HEK293 (cell line): Measurements from ENCODE around the gene PROSER3.

Source experiments
- CTCF ChIA-PET: fragments of 350-600 bp; formaldehyde crosslinking; extraction: SDS; loops from one replicate; lab custom pipeline; 2021; ENCODE audit warnings: antibody characterized with exemption; lab: Yijun Ruan, JAX
- POLR2A ChIA-PET: fragments of 300-600 bp; formaldehyde crosslinking; extraction: SDS; loops from one replicate; lab custom pipeline; 2020; ENCODE audit warnings: antibody characterized with exemption, inconsistent platforms; lab: Yijun Ruan, JAX
- H3K27ac ChIP-seq: fragments of 200-500 bp; sonication (Bioruptor generic); 2 replicates; pipeline ENCODE4 v1.5.1; 2014; ENCODE audit warnings: low read depth, low read length, control low read depth, inconsistent platforms; ENCODE audit errors: extremely low read depth
- H3K36me3 ChIP-seq, 2 experiments: fragments of 200-500 bp in 1 of 2; sonication (Bioruptor generic) in 1 of 2; 1 replicate in 1 of 2; 2 replicates in 1 of 2; pipeline ENCODE4 v1.5.1; 2014 to 2017; ENCODE audit warnings: inconsistent platforms in 2 of 2, low read length in 2 of 2; ENCODE audit not compliant: control insufficient read depth in 2 of 2, insufficient read depth in 1 of 2
- H3K4me1 ChIP-seq: fragments of 200-500 bp; sonication (Bioruptor generic); 2 replicates; pipeline ENCODE4 v1.5.1; 2014; ENCODE audit warnings: mild to moderate bottlenecking, low read length, inconsistent platforms; ENCODE audit not compliant: control insufficient read depth, insufficient read depth
- H3K4me3 ChIP-seq: 2 replicates; pipeline ENCODE4 v1.5.1; 2011; ENCODE audit warnings: low read depth, mild to moderate bottlenecking, control low read depth, low read length, moderate library complexity
- H3K9me3 ChIP-seq: fragments of 200-500 bp; sonication (Bioruptor generic); 2 replicates; pipeline ENCODE4 v1.5.1; 2014; ENCODE audit warnings: low read depth, low read length, inconsistent platforms; ENCODE audit not compliant: control insufficient read depth, insufficient read depth
- ATF2 ChIP-seq: fragments of 450-650 bp; formaldehyde crosslinking; IDR thresholded peaks from 2 replicates; pipeline ENCODE4 v1.5.1; 2016; ENCODE audit warnings: missing biosample characterization, missing genetic modification characterization, low read depth
- BCL11B ChIP-seq: fragments of 450-650 bp; formaldehyde crosslinking; IDR thresholded peaks from 2 replicates; pipeline ENCODE4 v1.5.1; 2016; ENCODE audit warnings: low read depth, missing biosample characterization, missing genetic modification characterization
- GFI1B ChIP-seq: fragments of 450-650 bp; formaldehyde crosslinking; IDR thresholded peaks from 2 replicates; pipeline ENCODE4 v1.5.1; 2016; ENCODE audit warnings: missing biosample characterization, missing genetic modification characterization
- KLF17 ChIP-seq: fragments of 450-650 bp; formaldehyde crosslinking; IDR thresholded peaks from 2 replicates; pipeline ENCODE4 v1.5.1; 2016; ENCODE audit warnings: missing biosample characterization, missing genetic modification characterization
- MZF1 ChIP-seq: fragments of 450-650 bp; formaldehyde crosslinking; IDR thresholded peaks from 2 replicates; pipeline ENCODE4 v1.5.1; 2017; ENCODE audit warnings: missing biosample characterization, missing genetic modification characterization, borderline replicate concordance
- PRDM4 ChIP-seq: fragments of 450-650 bp; formaldehyde crosslinking; IDR thresholded peaks from 2 replicates; pipeline ENCODE4 v1.5.1; 2017; ENCODE audit warnings: missing biosample characterization, missing genetic modification characterization
- ZBTB21 ChIP-seq: fragments of 450-650 bp; formaldehyde crosslinking; IDR thresholded peaks from 2 replicates; pipeline ENCODE4 v1.5.1; 2017; ENCODE audit warnings: missing biosample characterization, missing genetic modification characterization
- ZBTB48 ChIP-seq: fragments of 450-650 bp; formaldehyde crosslinking; IDR thresholded peaks from 2 replicates; pipeline ENCODE4 v1.5.1; 2016; ENCODE audit warnings: missing biosample characterization, missing genetic modification characterization
- ZFP3 ChIP-seq: fragments of 450-650 bp; formaldehyde crosslinking; IDR thresholded peaks from 2 replicates; pipeline ENCODE4 v1.5.1; 2016; ENCODE audit warnings: low read depth, missing biosample characterization, missing genetic modification characterization
- ZFP37 ChIP-seq: fragments of 450-650 bp; formaldehyde crosslinking; IDR thresholded peaks from 2 replicates; pipeline ENCODE4 v1.5.1; 2016; ENCODE audit warnings: missing biosample characterization, missing genetic modification characterization
- ZNF146 ChIP-seq: fragments of 450-650 bp; formaldehyde crosslinking; IDR thresholded peaks from 2 replicates; pipeline ENCODE4 v1.5.1; 2016; ENCODE audit warnings: missing biosample characterization, missing genetic modification characterization
- ZNF157 ChIP-seq: fragments of 450-650 bp; formaldehyde crosslinking; IDR thresholded peaks from 2 replicates; pipeline ENCODE4 v1.5.1; 2016; ENCODE audit warnings: missing biosample characterization, missing genetic modification characterization
- ZNF174 ChIP-seq: fragments of 450-650 bp; formaldehyde crosslinking; IDR thresholded peaks from 2 replicates; pipeline ENCODE4 v1.5.0; 2017; ENCODE audit warnings: missing biosample characterization, mild to moderate bottlenecking, missing genetic modification characterization
- ZNF2 ChIP-seq: fragments of 450-650 bp; formaldehyde crosslinking; IDR thresholded peaks from 2 replicates; pipeline ENCODE4 v1.5.1; 2016; ENCODE audit warnings: missing biosample characterization, missing genetic modification characterization
- ZNF214 ChIP-seq: fragments of 450-650 bp; formaldehyde crosslinking; IDR thresholded peaks from 2 replicates; pipeline ENCODE4 v1.5.1; 2017; ENCODE audit warnings: missing biosample characterization, mild to moderate bottlenecking, missing genetic modification characterization, borderline replicate concordance
- ZNF23 ChIP-seq: fragments of 450-650 bp; formaldehyde crosslinking; IDR thresholded peaks from 2 replicates; pipeline ENCODE4 v1.5.1; 2016; ENCODE audit warnings: missing biosample characterization, missing genetic modification characterization, borderline replicate concordance
- ZNF274 ChIP-seq, 2 experiments: fragments of 200-500 bp in 1 of 2; fragments of 450-650 bp in 1 of 2; sonication (Bioruptor generic) in 1 of 2; formaldehyde crosslinking in 1 of 2; IDR thresholded peaks; 2 replicates each; pipeline versions ENCODE4 v1.5.1 to v1.6.1; 2014 to 2016; ENCODE audit warnings: borderline replicate concordance in 1 of 2, inconsistent platforms in 1 of 2, low read length in 1 of 2, missing biosample characterization in 1 of 2, missing genetic modification characterization in 1 of 2
- ZNF280D ChIP-seq: fragments of 450-650 bp; formaldehyde crosslinking; IDR thresholded peaks from 2 replicates; pipeline ENCODE4 v1.5.1; 2016; ENCODE audit warnings: missing biosample characterization, missing genetic modification characterization
- ZNF302 ChIP-seq: fragments of 450-650 bp; formaldehyde crosslinking; IDR thresholded peaks from 2 replicates; pipeline ENCODE4 v1.5.1; 2016; ENCODE audit warnings: missing biosample characterization, missing genetic modification characterization, low read depth
- ZNF549 ChIP-seq: fragments of 450-650 bp; IDR thresholded peaks from 2 replicates; pipeline ENCODE4 v1.5.1; 2018; ENCODE audit warnings: missing biosample characterization, missing genetic modification characterization, mild to moderate bottlenecking, inconsistent platforms, moderate library complexity
- ZNF580 ChIP-seq: fragments of 450-650 bp; formaldehyde crosslinking; IDR thresholded peaks from 2 replicates; pipeline ENCODE4 v1.5.1; 2016; ENCODE audit warnings: missing biosample characterization, missing genetic modification characterization
- ZNF623 ChIP-seq: fragments of 450-650 bp; formaldehyde crosslinking; IDR thresholded peaks from 2 replicates; pipeline ENCODE4 v1.5.1; 2016; ENCODE audit warnings: missing biosample characterization, missing genetic modification characterization
- ZNF626 ChIP-seq: fragments of 450-650 bp; sonication (Bioruptor Pico); formaldehyde crosslinking; IDR thresholded peaks from 2 replicates; pipeline ENCODE4 v1.5.1; 2018; ENCODE audit warnings: missing biosample characterization, missing genetic modification characterization, inconsistent platforms
- ZNF692 ChIP-seq: fragments of 450-650 bp; formaldehyde crosslinking; IDR thresholded peaks from 2 replicates; pipeline ENCODE4 v1.5.1; 2016; ENCODE audit warnings: missing biosample characterization, missing genetic modification characterization
- ZNF76 ChIP-seq: fragments of 450-650 bp; formaldehyde crosslinking; IDR thresholded peaks from 2 replicates; pipeline ENCODE4; 2016; ENCODE audit warnings: low read depth, missing biosample characterization, missing genetic modification characterization, borderline replicate concordance
- ZNF785 ChIP-seq: fragments of 450-650 bp; formaldehyde crosslinking; IDR thresholded peaks from 2 replicates; pipeline ENCODE4 v1.5.1; 2016; ENCODE audit warnings: missing biosample characterization, missing genetic modification characterization

Gene PROSER3

GRCh38 chr19:35748106-35749020, 9.6 kb upstream of the PROSER3 start, which contains the start of gene LIN37:
TSS of gene LIN37 (plus strand) at chr19:35748576. CDS start at chr19:35748725, 149 bp downstream.
- Histone ChIP-seq H3K4me1 (peaks cover 30% of the 10 kb centered on the region), H3K9me3 (no peaks in the 10 kb centered on the region; the same call in none of the 2 replicates), H3K27ac (peak within 1 kb of the TSS; percentile 68), H3K36me3 (peaks cover 20 to 51% of the 10 kb centered on the region in 2 experiments), H3K4me3 (peak within 1 kb of the TSS; percentile 63)
- ChIA-PET CTCF (interaction anchor here (0.6 to 4.9 kb wide), 15 partner anchors 8 to 704 kb away, joined by 3 to 37 read pairs (median 4); partner anchors contain the start of gene HSPB6), POLR2A (interaction anchor here (0.6 to 2.9 kb wide), 53 partner anchors 8 to 607 kb away, joined by 3 to 87 read pairs (median 6); partner anchors contain the start of genes ALKBH6, COX6B1, HAUS5 and HSPB6)
- peak; percentile 53; the same call in 1 of the 2 replicates for TF ChIP-seq ZNF692 (tag by site-specific recombination)
- TF ChIP-seq ZNF214: no peak
- no peak for TF ChIP-seq ZNF157
- peak; percentile 96 for TF ChIP-seq BCL11B (tag by site-specific recombination)
- TF ChIP-seq ZBTB21 (tag by site-specific recombination): no peak
- no peak for TF ChIP-seq ZNF280D
- TF ChIP-seq KLF17 (tag by site-specific recombination): peak; percentile 73
- no peak for TF ChIP-seq ZNF146 (tag by site-specific recombination)
- TF ChIP-seq ZNF785 (tag by site-specific recombination): no peak
- TF ChIP-seq ZNF302 (tag by site-specific recombination): no peak
- peak; percentile 99 for TF ChIP-seq ZNF580 (tag by site-specific recombination)
- no peak; the same call in 1 of the 2 replicates for TF ChIP-seq ZFP37 (tag by site-specific recombination)
- TF ChIP-seq ZNF626 (tag by site-specific recombination): no peak
- no peak for TF ChIP-seq ZFP3 (tag by site-specific recombination)
- TF ChIP-seq ATF2 (tag by site-specific recombination): no peak
- TF ChIP-seq ZNF76 (tag by site-specific recombination): peak; percentile 100
- no peak for TF ChIP-seq ZNF549 (tag by site-specific recombination)
- TF ChIP-seq ZNF623 (tag by site-specific recombination): 0 out of 2 replicates have a peak, but pooled peaks have one; percentile 33
- TF ChIP-seq ZBTB48 (tag by site-specific recombination): peak; percentile 80
- peak; percentile 85 for TF ChIP-seq ZNF2
- TF ChIP-seq PRDM4: no peak; the same call in 1 of the 2 replicates
- no peak for TF ChIP-seq ZNF174 (tag by site-specific recombination)
- no peak for TF ChIP-seq ZNF274 (IDR thresholded peaks at IDR 0.05; ENCODE audit: low read length)
- TF ChIP-seq ZNF274 (tag by site-specific recombination; IDR thresholded peaks at IDR 0.05; ENCODE audit: borderline replicate concordance): no peak
- TF ChIP-seq MZF1: no peak
- TF ChIP-seq ZNF23: no peak
- TF ChIP-seq GFI1B (tag by site-specific recombination): no peak; the same call in 1 of the 2 replicates
